Astrocyte of the hippocampus (primary cell): ENCODE measurements around the gene SORBS1.

Experiments
- DNase-seq: peaks from one replicate; pipeline ENCODE4 v3.0.0; 2011; ENCODE audit warnings: low read depth, low spot score

The SORBS1 gene

DNA sequence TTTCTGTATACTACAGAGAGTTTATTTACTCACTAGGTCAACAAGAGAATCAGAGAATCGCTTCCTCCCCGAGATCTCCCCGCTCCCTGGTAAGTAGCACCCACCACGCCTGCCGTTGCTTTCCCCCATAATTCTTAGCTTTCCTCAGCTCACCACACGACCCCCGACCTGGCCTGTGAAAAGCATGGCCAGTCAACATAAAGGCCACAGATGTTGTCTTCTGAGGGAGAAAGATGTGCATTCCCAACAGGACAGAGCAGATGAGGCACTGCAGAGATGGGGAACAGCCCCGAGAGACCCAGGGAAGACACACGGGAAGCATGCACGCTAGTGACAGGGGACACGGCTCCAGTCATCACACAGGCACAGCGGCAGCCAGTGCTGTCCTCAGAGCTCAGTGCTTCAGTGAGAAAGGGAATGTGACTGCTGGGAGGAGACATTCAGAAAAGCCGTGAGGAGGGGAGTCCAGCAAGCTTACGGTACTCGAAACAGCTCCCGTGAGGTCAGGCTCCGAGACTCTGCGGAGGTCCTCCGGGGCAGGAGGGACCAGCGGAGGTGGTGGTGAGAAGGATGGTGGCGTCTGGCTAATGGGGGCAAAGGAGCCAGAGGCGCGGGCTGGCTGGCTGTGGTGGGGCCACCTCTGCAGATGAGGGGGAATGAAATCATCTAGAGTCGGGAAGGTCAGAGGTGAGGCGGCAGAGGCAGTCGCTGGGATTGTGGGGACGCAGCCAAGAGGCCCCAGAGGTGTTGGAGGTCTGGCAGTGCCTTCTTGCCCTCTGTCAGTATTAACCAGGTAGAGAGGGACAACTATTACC, 146.9 kb downstream of the SORBS1 start:
- no peak for DNase-seq

- DNase-seq: no peak
Measured at GRCh38 chr10:95413588-95413987, 147.6 kb downstream of the SORBS1 start.

DNA sequence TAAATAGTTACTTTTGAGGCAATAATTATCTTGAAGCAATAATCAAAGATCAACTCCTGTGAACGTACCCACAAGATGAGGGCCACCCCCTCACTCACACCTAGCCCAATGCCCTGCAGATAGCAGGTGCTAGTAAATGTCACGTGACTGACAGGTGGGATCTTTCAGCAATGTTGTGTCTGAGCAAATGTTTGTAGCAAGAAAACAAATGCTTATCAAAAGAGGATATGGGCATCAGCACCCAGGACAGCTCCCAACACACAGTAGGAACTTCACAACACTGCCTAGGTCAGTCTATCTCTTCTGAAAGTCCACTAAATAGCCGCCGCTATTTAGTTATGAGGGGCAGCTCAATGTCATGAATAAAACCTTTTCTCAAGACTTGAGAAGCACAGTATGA, 149.5 kb downstream of the SORBS1 start:
- no peak for DNase-seq

DNA sequence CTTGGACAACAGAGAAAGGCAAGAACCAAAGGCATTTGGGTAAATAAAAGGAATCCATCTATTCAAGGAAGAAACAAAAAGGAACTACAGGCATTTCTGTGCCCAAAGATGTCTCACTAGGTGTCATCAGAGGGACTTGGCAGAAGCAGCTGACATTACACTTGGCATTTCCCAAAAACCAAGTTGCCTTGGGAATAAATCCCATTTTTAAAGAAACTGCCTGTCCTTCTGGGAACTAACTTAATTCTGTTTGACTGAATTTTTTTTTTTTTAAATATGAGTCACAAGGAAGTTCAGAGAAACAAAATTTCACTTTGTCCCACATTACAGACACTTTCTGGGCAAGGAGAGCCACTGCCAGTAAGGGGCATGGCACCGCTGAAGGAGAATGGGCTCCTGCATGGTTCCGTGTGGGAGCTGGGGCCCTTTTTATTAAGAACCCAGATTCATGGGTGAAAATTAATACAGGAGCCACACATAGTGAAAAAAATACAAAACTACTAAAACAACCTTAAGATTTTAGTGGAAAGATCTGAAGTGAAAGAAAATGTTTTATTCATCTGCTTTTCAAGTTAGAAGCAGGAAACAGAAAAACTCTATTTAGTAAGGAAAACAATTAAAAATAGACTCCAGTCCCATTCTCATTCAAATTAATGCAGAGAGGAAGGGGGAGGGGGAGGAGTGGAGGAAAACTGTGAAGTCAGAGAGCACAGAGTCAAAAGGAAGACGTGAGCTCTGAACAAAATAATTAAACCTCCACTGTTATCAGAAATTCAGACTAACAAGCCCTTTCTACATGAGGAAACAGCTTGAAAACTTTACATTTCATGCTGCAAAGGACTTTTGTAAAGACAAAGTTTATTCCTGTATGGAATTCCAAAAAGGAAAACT, 151.9 kb downstream of the SORBS1 start:
- no peak for DNase-seq

DNA sequence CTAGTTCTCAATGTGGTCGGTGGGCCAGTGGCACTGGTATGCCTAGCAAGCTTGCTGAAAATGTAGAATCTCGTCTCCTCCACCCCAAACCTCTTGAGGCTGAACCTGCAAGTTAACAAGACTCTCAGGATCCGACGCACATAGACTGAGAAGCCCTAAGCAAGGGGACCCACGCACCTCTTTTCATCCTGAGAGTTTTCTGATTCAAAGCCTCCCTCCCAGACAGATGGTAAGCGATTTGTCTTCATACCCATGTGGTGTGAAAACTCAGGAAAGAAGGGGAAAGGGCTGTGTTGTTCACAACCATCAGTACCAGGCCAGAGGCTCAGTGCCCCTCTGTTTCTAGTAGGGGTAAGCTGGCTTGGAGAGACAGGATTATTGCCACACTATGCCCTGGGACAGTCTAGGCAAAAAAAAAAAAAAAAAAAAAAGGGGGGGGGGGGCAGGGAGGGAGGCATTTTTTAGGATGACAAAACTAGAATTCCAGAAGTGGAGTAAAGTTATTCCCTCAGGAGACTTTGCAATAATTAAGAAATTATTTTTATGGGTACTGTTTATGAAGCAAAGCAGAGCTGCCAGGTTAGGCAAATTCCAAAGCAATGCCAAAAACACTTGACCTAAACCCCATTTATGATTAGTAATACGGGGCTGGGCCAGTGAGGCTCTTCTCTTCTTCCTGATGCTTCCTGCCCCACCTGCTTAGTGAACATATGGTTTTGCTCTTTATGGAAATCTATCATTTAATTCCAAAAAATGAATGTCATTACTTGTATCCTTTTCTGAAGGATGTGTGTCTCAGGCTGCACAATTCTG, 152.8 kb downstream of the SORBS1 start:
- DNase-seq: no peak

GRCh38 chr10:95407546-95407945, 153.6 kb downstream of the SORBS1 start:
- no peak for DNase-seq

DNA sequence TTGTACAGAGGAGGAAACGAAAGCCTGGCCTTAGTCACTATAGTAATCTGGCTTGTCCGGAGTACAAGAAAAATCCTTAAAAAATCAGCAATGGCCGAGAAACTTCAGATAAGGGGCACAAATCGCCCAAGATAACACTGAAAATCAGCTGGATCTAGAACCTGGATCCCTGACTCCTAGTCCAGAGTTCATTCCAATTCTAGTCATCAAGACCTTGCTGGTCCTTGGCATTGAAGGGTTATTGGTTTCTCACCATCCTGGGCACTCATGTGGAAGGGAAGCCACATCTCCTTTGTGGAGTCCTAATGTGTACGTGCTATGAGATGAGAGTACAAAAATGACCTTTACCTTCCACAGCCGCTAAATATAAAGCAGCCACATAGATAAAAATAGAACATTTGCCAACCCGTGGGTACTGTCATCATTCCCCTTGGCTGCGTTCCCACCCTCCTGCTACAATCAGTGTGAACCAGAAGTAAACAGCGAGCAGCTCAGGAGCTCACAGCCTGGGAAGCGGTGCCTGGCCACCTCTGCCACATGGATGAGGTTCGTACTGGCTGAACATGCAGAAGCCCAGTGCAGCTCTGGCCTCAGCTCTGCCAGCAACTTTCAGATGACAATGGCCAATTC, 154.4 kb downstream of the SORBS1 start:
- DNase-seq: peak; percentile 68

DNA sequence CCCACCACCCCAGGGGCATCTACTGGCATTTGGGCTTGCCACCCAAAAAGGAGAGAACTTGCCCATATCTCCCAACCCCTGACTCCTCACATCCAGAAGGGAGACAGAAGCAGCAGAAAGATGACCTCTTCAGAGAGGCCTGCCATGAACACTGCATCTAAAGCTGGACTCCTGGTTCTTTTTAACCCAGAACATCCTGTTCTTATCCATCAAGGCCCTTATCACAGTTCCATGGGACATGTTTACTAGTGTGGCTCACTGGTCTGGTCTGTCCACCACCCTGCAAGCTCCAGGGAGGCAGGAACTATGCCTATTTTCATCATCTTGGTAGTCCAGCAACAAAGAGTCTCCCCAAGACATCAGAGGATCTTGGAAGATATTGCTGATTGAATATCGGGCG, 155.5 kb downstream of the SORBS1 start:
- no peak for DNase-seq

DNA sequence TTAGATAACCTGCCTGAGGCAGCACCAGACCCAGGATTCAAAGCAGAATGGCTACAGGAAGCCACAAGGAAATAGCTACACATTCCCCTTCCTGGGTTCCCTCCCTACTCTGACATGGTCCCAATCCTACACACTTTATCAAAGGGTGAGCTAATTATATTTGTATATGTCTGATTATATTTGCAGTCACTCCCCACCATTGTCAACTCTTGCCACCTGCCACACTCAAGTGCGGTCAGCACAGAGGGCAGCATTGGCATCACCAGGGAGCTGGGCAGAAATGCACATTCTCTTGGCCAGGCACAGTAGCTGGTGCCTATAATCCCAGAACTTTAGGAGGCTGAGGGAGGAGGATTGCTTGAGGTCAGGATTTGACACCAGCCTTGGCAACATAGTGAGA, 156.3 kb downstream of the SORBS1 start:
- no peak for DNase-seq

DNA sequence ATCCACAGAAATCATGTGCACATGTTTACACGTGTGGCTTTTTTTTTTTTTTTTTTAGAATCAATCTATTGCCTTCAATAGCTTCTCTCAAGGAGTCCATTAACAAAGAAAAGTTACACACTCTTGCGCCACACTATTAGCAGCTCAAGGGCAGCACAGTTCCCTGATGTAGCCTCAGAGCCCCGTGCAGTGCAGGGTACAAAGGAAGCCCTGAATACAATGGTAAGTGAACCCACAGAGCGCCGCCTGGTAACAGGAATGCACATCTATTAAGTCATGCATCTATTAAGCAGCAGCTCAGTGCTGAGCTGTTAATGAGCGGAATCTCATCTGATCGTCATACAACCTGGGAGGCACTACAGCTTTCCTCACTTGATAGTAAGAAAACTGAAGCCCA, 156.7 kb downstream of the SORBS1 start:
- no peak for DNase-seq

GRCh38 chr10:95403700-95404461, 157.3 kb downstream of the SORBS1 start:
- DNase-seq: no peak

- no peak for DNase-seq
Measured at GRCh38 chr10:95401704-95402469, 159.3 kb downstream of the SORBS1 start.

DNA sequence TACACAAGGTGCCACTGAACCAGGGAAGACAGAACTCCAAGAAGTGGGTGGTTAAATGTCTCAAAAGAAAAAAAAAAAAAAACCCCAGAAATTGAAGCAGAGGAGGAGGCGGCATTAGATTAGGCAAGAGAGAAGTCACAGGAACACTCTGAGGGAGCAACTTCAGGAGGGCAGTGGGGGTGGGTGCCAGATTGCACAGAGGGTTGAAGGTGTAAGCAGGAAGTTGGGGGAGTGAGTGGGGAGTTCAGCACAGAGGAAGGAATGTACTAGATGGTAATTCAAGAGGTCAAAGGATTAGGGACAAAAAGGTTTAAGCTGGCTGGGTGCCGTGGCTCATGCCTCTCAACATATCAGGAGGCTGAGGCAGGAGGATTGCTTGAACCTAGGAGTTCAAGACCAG, 160.4 kb downstream of the SORBS1 start:
- DNase-seq: no peak

DNA sequence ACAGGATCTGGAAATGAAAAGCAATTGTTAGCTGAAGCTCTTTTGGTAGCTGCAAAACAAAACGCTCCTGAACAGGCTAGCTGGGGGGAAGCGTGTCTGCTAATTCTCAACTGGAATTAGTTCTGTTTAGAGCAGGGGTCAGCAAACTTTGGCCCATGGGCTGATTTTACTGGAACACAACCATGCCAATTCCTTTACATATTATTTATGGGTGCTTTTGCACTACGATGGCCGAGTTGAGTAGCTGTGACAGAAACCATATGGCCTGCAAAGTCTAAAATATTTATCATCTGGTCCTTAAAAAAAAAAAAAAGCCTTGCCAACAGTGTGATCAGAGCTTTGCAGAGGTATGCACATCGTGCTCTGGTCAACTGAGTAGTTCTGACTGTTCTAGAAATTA, 162.0 kb downstream of the SORBS1 start:
- no peak for DNase-seq

DNA sequence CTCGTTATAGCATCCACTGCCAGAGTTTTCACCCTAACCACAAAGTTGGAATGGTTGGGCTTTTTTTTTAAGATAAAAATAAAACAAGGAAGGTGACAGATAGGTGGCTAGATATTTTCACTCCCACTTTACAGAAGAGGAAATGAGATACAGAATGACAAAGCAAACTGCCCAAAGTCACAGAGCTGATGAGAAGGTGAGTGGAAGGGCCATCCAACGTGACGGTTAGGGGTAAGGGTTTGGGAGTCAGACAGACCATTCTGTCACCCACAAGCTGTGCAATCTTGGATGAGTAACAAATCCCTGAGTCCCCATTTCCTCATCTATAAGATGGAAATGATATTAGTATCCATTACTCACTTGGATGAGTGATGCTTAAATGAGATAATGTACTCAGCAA, 163.4 kb downstream of the SORBS1 start:
- DNase-seq: no peak

DNA sequence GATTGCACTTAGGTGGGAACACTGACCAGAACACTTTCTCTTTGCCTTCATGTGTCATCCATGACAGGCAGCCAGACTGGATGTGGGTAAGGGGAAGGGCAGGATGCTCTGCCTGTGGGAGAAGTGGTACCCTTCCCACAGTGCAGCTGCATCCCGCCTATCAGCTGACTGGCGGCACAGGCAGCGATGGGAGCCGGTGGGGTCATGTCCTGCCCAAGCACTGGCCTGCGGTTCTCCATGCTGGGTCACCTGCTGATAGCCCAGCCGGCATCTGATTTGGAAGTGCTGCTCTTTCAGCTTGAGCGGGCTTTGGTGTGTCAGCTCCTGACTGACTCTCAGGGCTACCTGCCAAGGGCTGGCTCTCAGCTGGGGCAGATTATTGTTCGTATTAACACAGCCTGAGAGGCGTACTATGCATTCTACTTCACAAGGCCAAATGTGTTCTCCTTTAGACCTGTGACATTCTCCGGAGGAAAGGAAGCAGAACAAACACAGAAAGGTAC, 165.2 kb downstream of the SORBS1 start:
- peak; percentile 75 for DNase-seq

- DNase-seq: peak; percentile 55
Measured at GRCh38 chr10:95394161-95394880, 166.8 kb downstream of the SORBS1 start.

DNA sequence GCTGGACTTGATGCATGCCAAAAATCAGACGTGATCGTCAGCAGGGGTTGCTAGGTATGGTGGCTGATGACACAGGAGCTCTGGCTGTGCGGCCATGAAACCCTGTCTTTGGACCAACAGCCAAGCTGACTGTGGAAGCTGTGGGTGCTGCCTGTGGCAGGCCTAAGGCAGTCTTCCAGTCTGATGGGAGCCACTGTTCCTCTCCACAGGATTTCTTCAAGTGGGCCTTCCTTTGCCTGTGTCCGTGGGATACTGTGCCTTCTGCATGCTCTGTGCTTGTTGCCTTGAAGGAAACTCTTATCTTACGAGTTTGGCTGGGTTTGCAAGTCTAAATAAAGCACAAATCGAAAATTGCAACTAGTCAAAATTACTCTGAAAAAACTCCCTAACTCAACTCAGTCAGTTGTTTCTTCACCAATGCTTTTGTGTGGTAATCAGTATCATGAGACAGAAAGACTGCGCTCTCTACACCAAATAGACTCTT, 168.4 kb downstream of the SORBS1 start:
- no peak for DNase-seq

DNA sequence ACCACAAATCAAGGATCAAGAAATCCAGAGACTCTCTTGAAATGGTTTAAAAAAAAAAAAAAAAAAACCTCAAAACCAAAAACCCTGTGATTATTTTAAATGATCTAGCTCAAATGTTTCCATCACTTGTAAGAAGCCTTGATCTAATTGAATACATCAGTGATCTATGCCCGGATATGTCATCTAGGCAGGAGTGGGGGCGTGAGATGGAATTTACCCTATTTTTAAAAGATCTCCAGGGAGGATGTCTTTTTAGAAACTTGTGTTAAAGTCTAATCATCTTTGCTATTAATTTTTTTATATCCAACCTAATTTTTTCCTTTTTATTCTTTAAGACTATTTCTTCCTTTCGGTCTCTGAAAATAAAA, 169.0 kb downstream of the SORBS1 start:
- no peak for DNase-seq
